Measurements from ENCODE around the gene WDR43. TPM values are rescaled to one million over a fixed set of nuclear protein-coding genes. Genes with fewer than 3 reads are reported as not detected.

Gene WDR43
- total RNA-seq, 1 experiment from 2014 or later, result 134 TPM

GRCh38 chr2:28974252-28974651, 79.8 kb downstream of the WDR43 start:
- Histone ChIP-seq H3K4me2 (ENCODE audit: low read length) (no peak overlapping the region), H2AFZ (ENCODE audit: low read length) (no peak overlapping the region), H3K27me3 (ENCODE audit: low read length) (no peaks in the 10 kb centered on the region), H3K4me1 (ENCODE audit: insufficient read depth, low read length) (peaks cover 13% of the 10 kb centered on the region), H3K9me2 (replicated peaks; ENCODE audit: low read length) (no peaks in the 10 kb centered on the region), H4K20me1 (ENCODE audit: low read length) (no peaks in the 10 kb centered on the region), H3K36me3 (ENCODE audit: low read depth, low read length) (no peaks in the 10 kb centered on the region), H3K27ac (ENCODE audit: low read length) (no peak overlapping the region), H3K4me3 (ENCODE audit: low read length) (no peak overlapping the region), H3K9me3 (ENCODE audit: low read length) (no peaks in the 10 kb centered on the region), H3F3A (ENCODE audit: low read length, unreplicated experiment) (no peaks in the 10 kb centered on the region), H3K79me2 (ENCODE audit: low read length) (no peaks in the 10 kb centered on the region), H3K9ac (ENCODE audit: low read length) (no peak overlapping the region)
- no peak for DNase-seq
- intact Hi-C loops (cut with micrococcal nuclease), result no loop called here
- POLR2A ChIA-PET (ENCODE audit: unreplicated experiment), result no interaction called here
- no peak for TF ChIP-seq EZH2phosphoT487 (IDR thresholded peaks at IDR 0.05; ENCODE audit: borderline replicate concordance, low read length)
- no peak for TF ChIP-seq CTCF (conservative IDR thresholded peaks at IDR 0.05; ENCODE audit: low read depth, low read length)
- TF ChIP-seq EZH2 (IDR thresholded peaks at IDR 0.05; ENCODE audit: low read length, unreplicated experiment), result no peak
- no TSS peak for BruUV-seq (replicated peaks)
- no peak for ATAC-seq
- CTCF ChIA-PET, result no interaction called here

- H3K9ac ChIP-seq (ENCODE audit: low read length), result no peak overlapping the region
- CTCF ChIA-PET, result no interaction called here
- no peak overlapping the region for H3K4me3 ChIP-seq (ENCODE audit: low read length)
- no TSS peak for BruUV-seq (replicated peaks)
- H3F3A ChIP-seq (ENCODE audit: low read length, unreplicated experiment), result no peaks in the 10 kb centered on the region
- H3K4me2 ChIP-seq (ENCODE audit: low read length), result no peak overlapping the region
- H3K9me3 ChIP-seq (ENCODE audit: low read length), result no peaks in the 10 kb centered on the region
- no peaks in the 10 kb centered on the region for H4K20me1 ChIP-seq (ENCODE audit: low read length)
- DNase-seq (no peak), ATAC-seq (no peak)
- H3K9me2 ChIP-seq (replicated peaks; ENCODE audit: low read length), result no peaks in the 10 kb centered on the region
- no peak overlapping the region for H3K27ac ChIP-seq (ENCODE audit: low read length)
- no peak overlapping the region for H2AFZ ChIP-seq (ENCODE audit: low read length)
- no peaks in the 10 kb centered on the region for H3K36me3 ChIP-seq (ENCODE audit: low read depth, low read length)
- TF ChIP-seq CTCF (conservative IDR thresholded peaks at IDR 0.05; ENCODE audit: low read depth, low read length), result no peak
- TF ChIP-seq EZH2 (IDR thresholded peaks at IDR 0.05; ENCODE audit: low read length, unreplicated experiment), result no peak
- TF ChIP-seq EZH2phosphoT487 (IDR thresholded peaks at IDR 0.05; ENCODE audit: borderline replicate concordance, low read length), result no peak
- intact Hi-C loops (cut with micrococcal nuclease), result no loop called here
- no peaks in the 10 kb centered on the region for H3K27me3 ChIP-seq (ENCODE audit: low read length)
- H3K79me2 ChIP-seq (ENCODE audit: low read length), result no peaks in the 10 kb centered on the region
- POLR2A ChIA-PET (ENCODE audit: unreplicated experiment), result no interaction called here
- H3K4me1 ChIP-seq (ENCODE audit: insufficient read depth, low read length), result peaks cover 23% of the 10 kb centered on the region
Measured at GRCh38 chr2:28975671-28976070, 81.2 kb downstream of the WDR43 start.

- ATAC-seq (peak; percentile 83), DNase-seq (peak; percentile 93)
- no TSS peak for BruUV-seq (replicated peaks)
- H3K9ac ChIP-seq (ENCODE audit: low read length), result no peak overlapping the region
- CTCF ChIA-PET, result no interaction called here
- H3K27me3 ChIP-seq (ENCODE audit: low read length), result no peaks in the 10 kb centered on the region
- H3K79me2 ChIP-seq (ENCODE audit: low read length), result no peaks in the 10 kb centered on the region
- H3K4me3 ChIP-seq (ENCODE audit: low read length), result no peak overlapping the region
- H4K20me1 ChIP-seq (ENCODE audit: low read length), result no peaks in the 10 kb centered on the region
- TF ChIP-seq CTCF (conservative IDR thresholded peaks at IDR 0.05; ENCODE audit: low read depth, low read length) (no peak), EZH2 (IDR thresholded peaks at IDR 0.05; ENCODE audit: low read length, unreplicated experiment) (no peak), EZH2phosphoT487 (IDR thresholded peaks at IDR 0.05; ENCODE audit: borderline replicate concordance, low read length) (no peak)
- no peaks in the 10 kb centered on the region for H3F3A ChIP-seq (ENCODE audit: low read length, unreplicated experiment)
- POLR2A ChIA-PET (ENCODE audit: unreplicated experiment), result interaction anchor here (0.7 kb wide), 1 partner anchor 42 kb away, joined by 4 read pairs; no protein-coding TSS in a partner anchor
- no peaks in the 10 kb centered on the region for H3K9me2 ChIP-seq (replicated peaks; ENCODE audit: low read length)
- H3K27ac ChIP-seq (ENCODE audit: low read length), result 0 out of 2 replicates have a peak overlapping the region, but pooled peaks have one; percentile 14
- intact Hi-C loops (cut with micrococcal nuclease), result no loop called here
- H3K9me3 ChIP-seq (ENCODE audit: low read length), result no peaks in the 10 kb centered on the region
- H2AFZ ChIP-seq (ENCODE audit: low read length), result no peak overlapping the region
- peak overlapping the region; percentile 28; the same call in 1 of the 2 replicates for H3K4me2 ChIP-seq (ENCODE audit: low read length)
- H3K4me1 ChIP-seq (ENCODE audit: insufficient read depth, low read length), result peaks cover 23% of the 10 kb centered on the region
- no peaks in the 10 kb centered on the region for H3K36me3 ChIP-seq (ENCODE audit: low read depth, low read length)
Measured at GRCh38 chr2:28976584-28976983, 82.1 kb downstream of the WDR43 start.

Data from PC-3 (cell line).